NCI-H2227 (cell line): ENCODE results near the gene CKS1B.

Source experiments
- DNase-seq: peaks from one replicate; lab custom pipeline; 2025; ENCODE audit not compliant: unreplicated experiment; lab: John Stamatoyannopoulos, UW

The CKS1B gene

GRCh38 chr1:154974102-154974807 lies at the start of gene CKS1B:
TSS of gene CKS1B (plus strand) at chr1:154974681. CDS start at chr1:154974746, 65 bp downstream.
- DNase-seq = peak; percentile 100

- no peak for DNase-seq
These were observed 48.9 kb upstream of the CKS1B start for GRCh38 chr1:154925335-154926170.

- no peak for DNase-seq
These were observed 48.3 kb upstream of the CKS1B start for GRCh38 chr1:154926201-154926600.

GRCh38 chr1:154931940-154932487 lies 42.5 kb upstream of the CKS1B start:
- no peak for DNase-seq

- DNase-seq = no peak
These were observed 40.0 kb upstream of the CKS1B start for GRCh38 chr1:154934358-154934948.

GRCh38 chr1:154935749-154936554 lies 38.5 kb upstream of the CKS1B start:
- no peak for DNase-seq

GRCh38 chr1:154936555-154937084 lies 37.9 kb upstream of the CKS1B start, which contains the start of gene PMVK:
TSS of gene PMVK (minus strand) at chr1:154936719. CDS start at chr1:154936685, 34 bp downstream.
- peak; percentile 96 for DNase-seq

- DNase-seq = peak; percentile 94
These were observed 37.1 kb upstream of the CKS1B start for GRCh38 chr1:154937085-154937987.

GRCh38 chr1:154937988-154938386 lies 36.5 kb upstream of the CKS1B start:
- DNase-seq = no peak

- no peak for DNase-seq
These were observed 35.7 kb upstream of the CKS1B start for GRCh38 chr1:154938604-154939399.

- DNase-seq = no peak
These were observed 34.3 kb upstream of the CKS1B start for GRCh38 chr1:154940213-154940560.

- DNase-seq = no peak
These were observed 33.8 kb upstream of the CKS1B start for GRCh38 chr1:154940651-154941194.

- DNase-seq = peak; percentile 43
These were observed 33.0 kb upstream of the CKS1B start for GRCh38 chr1:154941333-154942013.

- DNase-seq = peak; percentile 59
These were observed 30.7 kb upstream of the CKS1B start for GRCh38 chr1:154943649-154944400.

GRCh38 chr1:154944401-154945159 lies 29.9 kb upstream of the CKS1B start:
- DNase-seq = no peak
